Activated CD4-positive, alpha-beta T cell treated with anti-CD3 and anti-CD28 coated beads for 36 hours (primary cell): ENCODE results near the gene GCM1. TPM values are rescaled to one million over a fixed set of nuclear protein-coding genes. Genes with fewer than 3 reads are reported as not detected.
A peak's percentile ranks its signal among the peaks of the same experiment; 100 is the strongest.

Source experiments
- ATAC-seq: fragments of 200-7000 bp; cut with Tn5 transposase; one replicate; pipeline ENCODE4 v1.10.0; 2021; ENCODE audit warnings: mild to moderate bottlenecking, moderate library complexity
- CTCF ChIA-PET: fragments of 350-600 bp; sonication (Branson Sonifier 250); formaldehyde crosslinking; loops from one replicate; lab custom pipeline; 2021; ENCODE audit warnings: antibody characterized with exemption; lab: Charles Lee
- POLR2A ChIA-PET: fragments of 350-600 bp; sonication (Branson Sonifier 250); formaldehyde crosslinking; loops from one replicate; lab custom pipeline; 2021; ENCODE audit warnings: antibody characterized with exemption, inconsistent platforms; lab: Charles Lee
- DNase-seq: peaks from one replicate; pipeline ENCODE4 v3.0.0-alpha.2; 2020
- H3K27ac Mint-ChIP-seq: one replicate; pipeline ENCODE4 v1.8.0; 2021; ENCODE audit warnings: mixed read lengths
- H3K27me3 Mint-ChIP-seq: one replicate; pipeline ENCODE4 v1.8.0; 2021; ENCODE audit warnings: mixed read lengths
- H3K36me3 Mint-ChIP-seq: one replicate; pipeline ENCODE4 v1.8.0; 2021; ENCODE audit warnings: low read depth, mixed read lengths
- H3K4me1 Mint-ChIP-seq: one replicate; pipeline ENCODE4 v1.8.0; 2021; ENCODE audit warnings: mixed read lengths
- H3K4me3 Mint-ChIP-seq: one replicate; pipeline ENCODE4 v1.8.0; 2021; ENCODE audit warnings: mild to moderate bottlenecking, moderate library complexity, mixed read lengths
- H3K9me3 Mint-ChIP-seq: one replicate; pipeline ENCODE4 v1.8.0; 2021; ENCODE audit warnings: low read depth, mixed read lengths
- intact Hi-C, 2 experiments: fragments of 100-400 bp; cut with DNase I in 1 of 2; cut with micrococcal nuclease in 1 of 2; formaldehyde crosslinking; loops; one replicate each; pipeline versions ENCODE4 v1.14.2 to v1.15.1; 2022 to 2024; cut with DNase I, micrococcal nuclease
- total RNA-seq, 2 experiments: library from RNA; stranded (reverse); gene quantifications; one replicate each; pipeline ENCODE4 v1.2.3, GENCODE V29; 2021

GCM1 gene
- under 1 TPM in 1 of 2 experiments, not detected in 1; 0.07 TPM for total RNA-seq

- no peaks in the 10 kb centered on the region for H3K9me3 Mint-ChIP-seq
- H3K4me1 Mint-ChIP-seq = no peaks in the 10 kb centered on the region
- H3K27me3 Mint-ChIP-seq = peaks cover 3% of the 10 kb centered on the region
- CTCF ChIA-PET = no interaction called here
- no peak within 1 kb of the TSS for H3K27ac Mint-ChIP-seq
- DNase-seq (no peak), ATAC-seq (no peak)
- H3K36me3 Mint-ChIP-seq = no peaks in the 10 kb centered on the region
- H3K4me3 Mint-ChIP-seq = no peak within 1 kb of the TSS
- intact Hi-C loops = no loop called here
- POLR2A ChIA-PET = no interaction called here
These were observed at the start of gene GCM1 for GRCh38 chr6:53148684-53149083. TSS of gene GCM1 (minus strand) at chr6:53148841. CDS start at chr6:53145632, 3,209 bp downstream.

GRCh38 chr6:53197553-53197952 lies 48.9 kb upstream of the GCM1 start:
- ATAC-seq (no peak), DNase-seq (no peak)
- H3K36me3 Mint-ChIP-seq = no peaks in the 10 kb centered on the region
- no peak overlapping the region for H3K27ac Mint-ChIP-seq
- no peak overlapping the region for H3K4me3 Mint-ChIP-seq
- intact Hi-C loops = no loop called here
- H3K27me3 Mint-ChIP-seq = no peaks in the 10 kb centered on the region
- H3K9me3 Mint-ChIP-seq = no peaks in the 10 kb centered on the region
- POLR2A ChIA-PET = no interaction called here
- CTCF ChIA-PET = no interaction called here
- peaks cover 6% of the 10 kb centered on the region for H3K4me1 Mint-ChIP-seq

- Mint-ChIP-seq H3K27ac (no peak overlapping the region), H3K36me3 (no peaks in the 10 kb centered on the region), H3K4me1 (no peaks in the 10 kb centered on the region), H3K4me3 (no peak overlapping the region), H3K27me3 (no peaks in the 10 kb centered on the region), H3K9me3 (no peaks in the 10 kb centered on the region)
- intact Hi-C loops = no loop called here
- DNase-seq (no peak), ATAC-seq (no peak)
- ChIA-PET POLR2A (interaction anchor here (0.6 kb wide), 1 partner anchor 553 kb away, joined by 4 read pairs; no protein-coding TSS in a partner anchor), CTCF (interaction anchor here (0.7 kb wide), 1 partner anchor 49 kb away, joined by 3 read pairs; no protein-coding TSS in a partner anchor)
These were observed 46.4 kb upstream of the GCM1 start for GRCh38 chr6:53195048-53195447.

- no peak for DNase-seq
These were observed 44.1 kb upstream of the GCM1 start for GRCh38 chr6:53192682-53193188.

GRCh38 chr6:53189554-53189953 lies 40.9 kb upstream of the GCM1 start:
- DNase-seq = no peak
- H3K36me3 Mint-ChIP-seq = no peaks in the 10 kb centered on the region
- H3K4me3 Mint-ChIP-seq = no peak overlapping the region
- ATAC-seq = no peak
- ChIA-PET CTCF (interaction anchor here (0.7 to 1.0 kb wide), 2 partner anchors 17 to 484 kb away, joined by 4 to 5 read pairs; no protein-coding TSS in a partner anchor), POLR2A (interaction anchor here (0.7 kb wide), 1 partner anchor 71 kb away, joined by 5 read pairs; no protein-coding TSS in a partner anchor)
- H3K27me3 Mint-ChIP-seq = no peaks in the 10 kb centered on the region
- no peak overlapping the region for H3K27ac Mint-ChIP-seq
- H3K4me1 Mint-ChIP-seq = peaks cover 15% of the 10 kb centered on the region
- H3K9me3 Mint-ChIP-seq = no peaks in the 10 kb centered on the region
- intact Hi-C loops = loop anchor here in 1 of 2 experiments (5.0 kb wide), 1 partner anchor 103 kb away; no protein-coding TSS in a partner anchor

More at GRCh38 chr6:53192682-53193188, 44.1 kb upstream of the GCM1 start:
- ChIA-PET POLR2A (no interaction called here), CTCF (no interaction called here)
- no peak for ATAC-seq
- H3K4me1 Mint-ChIP-seq = peaks cover 10% of the 10 kb centered on the region
- H3K27me3 Mint-ChIP-seq = no peaks in the 10 kb centered on the region
- intact Hi-C loops = no loop called here
- H3K36me3 Mint-ChIP-seq = no peaks in the 10 kb centered on the region
- H3K9me3 Mint-ChIP-seq = no peaks in the 10 kb centered on the region
- H3K4me3 Mint-ChIP-seq = no peak overlapping the region
- H3K27ac Mint-ChIP-seq = no peak overlapping the region

GRCh38 chr6:53188833-53189232 lies 40.2 kb upstream of the GCM1 start:
- intact Hi-C loops = loop anchor here in 1 of 2 experiments (5.0 kb wide), 1 partner anchor 103 kb away; no protein-coding TSS in a partner anchor
- POLR2A ChIA-PET = no interaction called here

GRCh38 chr6:53180678-53181077 lies 32.0 kb upstream of the GCM1 start:
- intact Hi-C loops = no loop called here
- ATAC-seq = no peak
- no peak for DNase-seq
- Mint-ChIP-seq H3K27ac (no peak overlapping the region), H3K9me3 (no peaks in the 10 kb centered on the region), H3K36me3 (no peaks in the 10 kb centered on the region), H3K4me3 (no peak overlapping the region), H3K4me1 (peaks cover 9% of the 10 kb centered on the region), H3K27me3 (no peaks in the 10 kb centered on the region)
- ChIA-PET CTCF (interaction anchor here (0.9 to 1.2 kb wide), 3 partner anchors 49 to 304 kb away, joined by 3 to 6 read pairs (median 4); no protein-coding TSS in a partner anchor), POLR2A (no interaction called here)

More at GRCh38 chr6:53188833-53189232, 40.2 kb upstream of the GCM1 start:
- peak overlapping the region; percentile 84 for H3K27ac Mint-ChIP-seq
- CTCF ChIA-PET = interaction anchor here (0.7 to 1.1 kb wide), 3 partner anchors 16 to 539 kb away, joined by 4 to 5 read pairs (median 4); no protein-coding TSS in a partner anchor
- peaks cover 15% of the 10 kb centered on the region for H3K4me1 Mint-ChIP-seq
- no peaks in the 10 kb centered on the region for H3K36me3 Mint-ChIP-seq
- H3K9me3 Mint-ChIP-seq = no peaks in the 10 kb centered on the region
- H3K4me3 Mint-ChIP-seq = peak overlapping the region; percentile 50
- ATAC-seq (no peak), DNase-seq (no peak)
- H3K27me3 Mint-ChIP-seq = no peaks in the 10 kb centered on the region

- no peaks in the 10 kb centered on the region for H3K36me3 Mint-ChIP-seq
These were observed 31.5 kb upstream of the GCM1 start for GRCh38 chr6:53179961-53180651.

GRCh38 chr6:53178837-53179432 lies 30.3 kb upstream of the GCM1 start:
- Mint-ChIP-seq H3K36me3 (no peaks in the 10 kb centered on the region), H3K27ac (no peak overlapping the region), H3K9me3 (no peaks in the 10 kb centered on the region), H3K4me1 (peaks cover 9% of the 10 kb centered on the region), H3K4me3 (no peak overlapping the region), H3K27me3 (no peaks in the 10 kb centered on the region)
- ChIA-PET CTCF (interaction anchor here (0.7 kb wide), 1 partner anchor 232 kb away, joined by 3 read pairs; no protein-coding TSS in a partner anchor), POLR2A (no interaction called here)
- intact Hi-C loops = no loop called here
- ATAC-seq = no peak
- DNase-seq = no peak

More at GRCh38 chr6:53179961-53180651, 31.5 kb upstream of the GCM1 start:
- no peak overlapping the region for H3K4me3 Mint-ChIP-seq
- no peaks in the 10 kb centered on the region for H3K9me3 Mint-ChIP-seq
- H3K27me3 Mint-ChIP-seq = no peaks in the 10 kb centered on the region
- ChIA-PET POLR2A (no interaction called here), CTCF (interaction anchor here (0.9 to 1.2 kb wide), 3 partner anchors 49 to 305 kb away, joined by 3 to 6 read pairs (median 4); no protein-coding TSS in a partner anchor)
- ATAC-seq (no peak), DNase-seq (peak; percentile 43)
- peak overlapping the region; percentile 72 for H3K27ac Mint-ChIP-seq
- peaks cover 9% of the 10 kb centered on the region for H3K4me1 Mint-ChIP-seq
- intact Hi-C loops = no loop called here

- ChIA-PET POLR2A (no interaction called here), CTCF (interaction anchor here (0.8 to 4.8 kb wide), 4 partner anchors 11 to 309 kb away, joined by 3 to 69 read pairs (median 3); no protein-coding TSS in a partner anchor)
- H3K27ac Mint-ChIP-seq = no peak overlapping the region
- ATAC-seq (no peak), DNase-seq (no peak)
- H3K9me3 Mint-ChIP-seq = no peaks in the 10 kb centered on the region
- H3K4me1 Mint-ChIP-seq = peaks cover 6% of the 10 kb centered on the region
- intact Hi-C loops = no loop called here
- H3K27me3 Mint-ChIP-seq = no peaks in the 10 kb centered on the region
- no peak overlapping the region for H3K4me3 Mint-ChIP-seq
- H3K36me3 Mint-ChIP-seq = no peaks in the 10 kb centered on the region
These were observed 26.4 kb upstream of the GCM1 start for GRCh38 chr6:53175027-53175426.

- no peak for DNase-seq
- Mint-ChIP-seq H3K27ac (no peak overlapping the region), H3K4me3 (no peak overlapping the region), H3K4me1 (no peaks in the 10 kb centered on the region), H3K9me3 (no peaks in the 10 kb centered on the region), H3K27me3 (no peaks in the 10 kb centered on the region), H3K36me3 (no peaks in the 10 kb centered on the region)
- CTCF ChIA-PET = interaction anchor here (0.6 to 4.8 kb wide), 36 partner anchors 13 to 556 kb away, joined by 3 to 69 read pairs (median 4); no protein-coding TSS in a partner anchor
- intact Hi-C loops = loop anchor here (1.0 to 5.0 kb wide), 7 partner anchors 115 to 556 kb away; no protein-coding TSS in a partner anchor
- POLR2A ChIA-PET = no interaction called here
- no peak for ATAC-seq
These were observed 23.8 kb upstream of the GCM1 start for GRCh38 chr6:53172468-53172803.
